Measurements from ENCODE around the gene USP5.

The USP5 gene

GRCh38 chr12:6826125-6826733 lies 25.7 kb upstream of the USP5 start:
- DNase-seq (ENCODE audit: low spot score): no peak

DNA sequence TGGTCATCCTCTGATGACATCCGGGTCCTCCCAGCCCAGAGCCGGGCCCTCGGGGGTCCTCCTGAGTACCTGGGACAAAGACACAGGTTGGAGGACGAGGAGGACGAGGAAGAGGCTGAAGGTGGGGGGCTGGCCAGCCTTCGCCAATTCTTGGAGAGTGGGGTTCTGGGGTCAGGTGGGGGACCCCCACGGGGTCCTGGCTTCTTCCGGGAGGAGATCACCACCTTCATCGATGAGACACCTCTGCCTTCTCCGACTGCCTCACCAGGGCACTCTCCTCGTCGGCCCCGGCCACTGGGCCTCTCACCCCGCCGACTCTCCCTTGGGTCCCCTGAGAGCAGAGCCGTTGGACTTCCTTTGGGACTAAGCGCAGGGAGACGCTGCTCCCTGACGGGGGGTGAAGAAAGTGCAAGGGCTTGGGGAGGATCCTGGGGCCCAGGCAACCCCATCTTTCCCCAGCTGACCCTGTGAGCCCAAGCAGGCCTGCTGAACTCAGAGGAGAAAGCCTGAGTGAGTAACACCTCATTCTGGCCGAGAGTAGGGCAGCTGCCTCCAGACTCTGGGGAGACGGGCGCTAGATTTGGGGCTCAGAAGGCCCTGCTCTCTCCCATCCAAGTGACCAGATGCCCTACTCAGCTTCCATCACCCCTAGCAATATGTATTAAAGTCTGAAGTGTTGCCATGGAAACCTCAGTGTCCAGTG lies 25.1 kb upstream of the USP5 start:
- no peak for DNase-seq (ENCODE audit: low spot score)

DNA sequence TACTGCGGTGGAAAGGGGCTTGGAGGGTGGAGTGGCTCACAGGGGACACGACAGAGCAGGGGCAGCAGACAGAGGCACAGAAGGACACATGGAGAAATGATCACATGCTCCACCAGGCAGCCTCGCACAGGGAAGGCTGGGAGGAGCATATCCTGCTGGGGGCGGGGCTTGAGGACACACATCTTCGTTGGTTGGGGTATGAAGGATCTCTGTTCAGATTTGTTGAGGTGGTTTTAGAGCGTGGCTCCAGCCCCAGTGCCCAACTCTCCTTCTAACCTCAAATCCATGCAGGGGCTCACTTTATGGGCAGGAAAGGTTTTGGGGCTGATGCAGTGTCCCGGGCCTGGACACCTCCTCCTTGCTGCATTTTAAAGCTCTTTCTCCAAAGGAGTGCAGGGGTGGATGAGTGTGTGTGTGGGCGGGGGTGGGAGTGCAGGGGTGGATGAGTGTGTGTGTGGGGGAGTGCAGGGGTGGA lies 24.5 kb upstream of the USP5 start:
- DNase-seq (ENCODE audit: low spot score): peak; percentile 35

DNA sequence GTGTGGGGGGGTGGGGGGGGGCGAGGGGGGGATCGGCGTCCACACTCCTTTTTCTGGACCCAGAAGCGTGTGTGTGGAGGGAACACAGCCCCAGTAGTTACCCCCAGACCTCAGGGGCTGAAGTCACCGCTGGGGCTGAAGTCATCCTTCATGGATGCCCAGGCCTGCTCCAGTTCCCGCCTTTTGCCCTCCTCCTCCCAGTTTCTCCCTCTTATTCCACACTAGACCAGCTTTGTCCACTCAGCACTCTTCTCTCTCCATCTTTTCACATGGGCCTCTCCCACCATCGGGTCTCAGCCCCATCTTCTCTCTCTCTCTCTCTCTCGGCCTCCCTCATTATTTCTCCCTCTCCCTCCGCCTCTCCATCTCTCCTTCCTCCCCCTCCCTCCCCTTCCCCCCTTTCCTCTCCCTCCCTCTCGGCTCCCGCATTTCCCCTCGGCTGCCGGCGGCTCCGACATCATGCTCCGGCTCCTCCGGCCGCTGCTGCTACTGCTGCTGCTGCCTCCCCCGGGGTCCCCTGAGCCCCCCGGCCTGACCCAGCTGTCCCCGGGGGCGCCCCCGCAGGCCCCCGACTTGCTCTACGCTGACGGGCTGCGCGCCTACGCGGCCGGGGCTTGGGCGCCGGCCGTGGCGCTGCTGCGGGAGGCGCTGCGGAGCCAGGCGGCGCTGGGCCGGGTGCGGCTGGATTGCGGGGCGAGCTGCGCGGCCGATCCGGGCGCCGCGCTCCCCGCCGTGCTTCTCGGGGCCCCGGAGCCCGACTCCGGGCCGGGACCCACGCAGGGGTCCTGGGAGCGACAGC lies 23.8 kb upstream of the USP5 start, which contains the start of gene P3H3:
TSS of gene P3H3 (plus strand) at position 426 of the 799 bp plus-strand sequence. CDS start at position 460, 34 bp downstream.
- no peak for DNase-seq (ENCODE audit: low spot score)

- no peak for DNase-seq (ENCODE audit: low spot score)
Measured at GRCh38 chr12:6828781-6829535, 23.0 kb upstream of the USP5 start.

DNA sequence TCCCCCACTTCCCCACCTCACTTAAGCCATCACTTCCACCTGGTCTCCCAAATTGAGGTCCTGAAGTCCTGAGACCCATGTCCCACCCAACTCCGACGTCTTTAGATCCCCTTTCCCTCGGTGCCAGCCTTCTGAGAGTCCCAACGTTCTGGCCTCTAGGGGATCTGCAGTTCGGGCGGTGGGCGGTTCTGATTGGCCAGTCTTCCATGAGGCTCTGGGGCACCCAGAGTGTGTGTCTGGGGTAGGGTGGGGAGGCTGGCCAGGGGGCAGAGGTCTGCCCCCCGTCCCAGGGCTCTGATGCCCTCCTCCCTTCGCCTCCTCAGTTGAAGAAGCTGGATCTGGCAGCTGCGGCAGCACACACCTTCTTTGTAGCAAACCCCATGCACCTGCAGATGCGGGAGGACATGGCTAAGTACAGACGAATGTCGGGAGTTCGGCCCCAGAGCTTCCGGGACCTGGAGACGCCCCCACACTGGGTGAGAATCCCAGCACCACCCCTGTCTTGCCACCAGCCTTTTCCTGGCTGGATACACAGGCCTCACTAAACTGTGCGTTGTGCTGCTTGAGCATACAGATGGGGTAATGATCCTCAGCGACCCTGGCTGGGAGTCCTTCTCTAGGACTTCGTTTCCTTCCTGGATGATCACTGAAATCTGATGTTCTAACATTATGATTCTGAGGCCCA lies 22.3 kb upstream of the USP5 start:
- DNase-seq (ENCODE audit: low spot score): no peak

GRCh38 chr12:6830286-6830890 lies 21.6 kb upstream of the USP5 start:
- no peak for DNase-seq (ENCODE audit: low spot score)

DNA sequence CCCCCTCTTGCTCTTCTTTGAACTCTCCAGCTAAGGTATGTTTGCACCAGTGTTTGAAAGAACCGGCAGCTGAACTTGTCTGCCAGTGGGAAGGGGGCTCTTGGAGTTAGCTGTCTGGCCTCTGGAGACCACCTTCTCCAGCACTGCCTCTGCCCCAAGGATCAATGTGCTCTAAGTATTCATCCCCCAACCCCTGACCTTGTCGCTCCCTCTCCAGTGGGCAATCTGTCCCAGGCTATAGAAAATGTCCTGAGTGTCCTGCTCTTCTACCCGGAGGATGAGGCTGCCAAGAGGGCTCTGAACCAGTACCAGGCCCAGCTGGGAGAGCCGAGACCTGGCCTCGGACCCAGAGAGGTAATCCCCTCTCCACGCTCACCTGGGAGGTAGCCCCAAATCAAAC lies 21.0 kb upstream of the USP5 start:
- DNase-seq (ENCODE audit: low spot score): no peak

- DNase-seq (ENCODE audit: low spot score): no peak
Measured at GRCh38 chr12:6831450-6831995, 20.4 kb upstream of the USP5 start.

- no peak for DNase-seq (ENCODE audit: low spot score)
Measured at GRCh38 chr12:6832125-6832524, 19.8 kb upstream of the USP5 start.

- no peak for DNase-seq (ENCODE audit: low spot score)
Measured at GRCh38 chr12:6833189-6833890, 18.6 kb upstream of the USP5 start.

GRCh38 chr12:6834254-6834653 lies 17.7 kb upstream of the USP5 start:
- DNase-seq (ENCODE audit: low spot score): no peak

GRCh38 chr12:6834873-6835272 lies 17.1 kb upstream of the USP5 start:
- DNase-seq (ENCODE audit: low spot score): no peak

DNA sequence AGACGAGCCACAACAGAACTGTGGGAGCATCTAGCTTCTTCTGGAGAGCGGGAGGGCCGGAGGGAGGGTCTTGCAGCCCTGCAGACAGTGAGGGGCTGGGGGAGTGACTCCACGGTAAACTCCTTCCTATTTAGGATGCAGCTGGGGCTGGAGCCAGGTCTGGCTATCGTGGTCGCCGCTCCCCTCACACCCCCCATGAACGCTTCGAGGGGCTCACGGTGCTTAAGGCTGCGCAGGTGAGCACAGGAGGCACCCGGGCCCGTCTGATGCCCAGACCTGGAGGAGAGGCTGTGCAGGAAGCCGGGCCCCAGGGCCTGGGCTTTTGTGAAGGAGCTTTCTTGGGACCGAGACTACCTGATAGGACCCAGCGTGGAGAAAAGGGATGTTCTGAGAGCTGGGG lies 15.1 kb upstream of the USP5 start:
- DNase-seq (ENCODE audit: low spot score): no peak

- DNase-seq (ENCODE audit: low spot score): no peak
Measured at GRCh38 chr12:6837370-6838060, 14.4 kb upstream of the USP5 start.

DNA sequence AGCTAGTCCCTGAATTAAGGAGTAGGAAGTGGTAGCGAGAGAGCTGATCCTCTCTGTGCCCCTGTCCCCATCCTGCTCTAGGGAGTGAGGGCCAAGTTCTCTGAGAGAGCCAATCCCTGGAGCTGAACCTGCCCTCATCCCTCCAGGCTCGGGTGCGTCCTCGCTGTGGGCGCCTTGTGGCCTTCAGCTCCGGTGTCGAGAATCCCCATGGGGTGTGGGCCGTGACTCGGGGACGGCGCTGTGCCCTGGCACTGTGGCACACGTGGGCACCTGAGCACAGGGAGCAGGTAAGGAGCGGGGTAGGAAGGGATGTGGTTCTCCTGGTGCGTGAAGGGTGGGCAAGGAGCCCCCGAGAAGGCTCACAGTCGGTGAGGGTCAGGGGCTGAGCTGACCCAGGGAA lies 13.1 kb upstream of the USP5 start:
- DNase-seq (ENCODE audit: low spot score): no peak

DNA sequence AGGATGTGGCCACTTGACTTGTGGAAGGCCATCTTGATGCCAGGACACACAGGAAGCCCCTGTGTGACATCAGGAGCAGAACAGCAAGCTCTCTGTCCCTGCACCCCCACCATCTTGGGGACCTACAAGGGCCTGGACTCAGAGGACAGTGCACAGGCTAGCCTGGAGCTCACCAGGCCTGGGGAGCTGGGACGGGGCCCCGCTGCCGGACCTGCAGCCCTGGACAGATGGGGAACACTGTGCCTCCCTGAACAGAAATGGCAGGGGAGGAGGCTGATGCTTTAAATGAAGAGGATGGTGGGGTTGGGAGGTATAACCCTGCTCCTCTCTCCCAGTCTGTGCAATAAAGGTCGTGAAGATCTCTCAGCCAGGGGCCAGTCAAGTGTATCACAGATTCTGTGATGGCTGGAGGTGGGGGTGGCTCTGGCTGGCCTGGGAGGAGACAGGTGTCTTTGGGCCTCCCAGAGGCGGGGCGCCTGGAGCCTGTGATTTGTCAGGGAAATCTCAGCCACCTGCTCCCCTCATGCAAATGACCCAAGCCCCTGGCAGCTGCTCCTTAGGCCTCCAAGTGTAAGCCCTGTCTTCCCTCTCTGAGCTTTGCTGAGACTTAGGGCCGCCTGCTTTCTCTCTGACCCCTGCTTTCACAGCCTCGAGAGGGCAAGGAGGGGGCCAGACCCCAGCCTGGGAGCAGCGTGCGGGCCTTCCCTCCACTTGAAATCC lies 12.3 kb upstream of the USP5 start:
- DNase-seq (ENCODE audit: low spot score): no peak

DNA sequence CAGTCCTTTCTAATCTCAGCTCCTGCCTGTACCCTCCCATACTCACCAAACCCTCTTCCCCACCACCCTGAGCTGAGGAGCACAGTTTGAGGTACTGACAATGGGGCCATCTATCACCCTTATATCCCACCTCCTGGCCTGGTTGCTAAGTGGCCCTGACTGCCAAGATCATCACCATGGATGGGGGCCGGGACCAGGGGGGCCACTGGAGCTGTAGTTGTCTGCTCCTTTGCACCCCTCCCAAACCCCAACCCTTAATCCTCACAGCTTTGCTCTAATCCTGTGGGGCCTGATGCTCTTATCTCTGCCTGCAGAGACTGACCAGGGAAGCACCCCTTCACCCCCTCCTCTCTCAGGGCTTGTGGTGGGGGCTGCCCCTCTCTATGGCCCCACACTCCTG lies 11.6 kb upstream of the USP5 start:
- DNase-seq (ENCODE audit: low spot score): no peak

All from activated CD4-positive, alpha-beta T cell treated with anti-CD3 and anti-CD28 coated beads, Interleukin-2, Interleukin-4, amounts not matched to agents 100 ng/mL and 50 ng/mL, durations not matched to agents 16 hours and 8 hours (primary cell).